GM18499 (cell line): Measurements from ENCODE around the gene MEOX1.

ENCODE experiments used
- ATAC-seq: cut with Tn5 transposase; IDR thresholded peaks from one replicate; pipeline ENCODE4 v1.9.1; 2021; ENCODE audit warnings: moderate number of reproducible peaks; ENCODE audit not compliant: insufficient read depth, unreplicated experiment

MEOX1 gene

GRCh38 chr17:43599046-43599395 is 62.7 kb downstream of the MEOX1 start:
- ATAC-seq = no peak

- ATAC-seq = no peak
Measured at GRCh38 chr17:43598357-43599045, 63.2 kb downstream of the MEOX1 start.

GRCh38 chr17:43597624-43598356 is 63.9 kb downstream of the MEOX1 start:
- no peak for ATAC-seq

GRCh38 chr17:43595466-43595865 is 66.3 kb downstream of the MEOX1 start:
- ATAC-seq = no peak

- no peak for ATAC-seq
Measured at GRCh38 chr17:43591779-43592562, 69.8 kb downstream of the MEOX1 start.

GRCh38 chr17:43591001-43591400 is 70.7 kb downstream of the MEOX1 start:
- ATAC-seq = no peak
